Measurements from ENCODE around the gene ALMS1.

DNA sequence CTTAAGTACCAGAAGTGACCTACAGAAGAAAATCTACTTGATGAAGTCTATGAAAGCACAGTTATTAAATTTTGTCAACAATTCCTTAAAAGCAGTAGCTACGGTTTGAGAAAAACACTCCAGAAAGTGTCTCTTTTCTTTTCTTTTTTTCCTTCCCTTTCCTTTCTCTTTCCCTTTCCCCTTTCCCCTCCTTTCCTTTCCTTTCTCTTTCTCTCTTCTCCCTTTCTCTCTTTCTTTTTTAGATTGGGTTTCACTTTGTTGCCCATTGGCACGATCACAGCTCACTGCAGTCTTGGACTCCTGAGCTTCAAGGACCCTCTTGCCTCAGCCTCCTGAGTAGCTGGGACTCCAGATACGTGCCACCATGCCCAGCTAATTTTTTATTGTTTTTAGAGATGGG is 2.6 kb upstream of the ALMS1 start:
- TF ChIP-seq CTCF (IDR thresholded peaks at IDR 0.05; ENCODE audit: insufficient read depth, low read length, poor library complexity, severe bottlenecking) (no peak), EZH2phosphoT487 (conservative IDR thresholded peaks at IDR 0.05; ENCODE audit: low read length) (no peak)
